ENCODE results near the gene WDR6.
A peak's percentile ranks its signal among the peaks of the same experiment; 100 is the strongest.

The WDR6 gene, protein sequence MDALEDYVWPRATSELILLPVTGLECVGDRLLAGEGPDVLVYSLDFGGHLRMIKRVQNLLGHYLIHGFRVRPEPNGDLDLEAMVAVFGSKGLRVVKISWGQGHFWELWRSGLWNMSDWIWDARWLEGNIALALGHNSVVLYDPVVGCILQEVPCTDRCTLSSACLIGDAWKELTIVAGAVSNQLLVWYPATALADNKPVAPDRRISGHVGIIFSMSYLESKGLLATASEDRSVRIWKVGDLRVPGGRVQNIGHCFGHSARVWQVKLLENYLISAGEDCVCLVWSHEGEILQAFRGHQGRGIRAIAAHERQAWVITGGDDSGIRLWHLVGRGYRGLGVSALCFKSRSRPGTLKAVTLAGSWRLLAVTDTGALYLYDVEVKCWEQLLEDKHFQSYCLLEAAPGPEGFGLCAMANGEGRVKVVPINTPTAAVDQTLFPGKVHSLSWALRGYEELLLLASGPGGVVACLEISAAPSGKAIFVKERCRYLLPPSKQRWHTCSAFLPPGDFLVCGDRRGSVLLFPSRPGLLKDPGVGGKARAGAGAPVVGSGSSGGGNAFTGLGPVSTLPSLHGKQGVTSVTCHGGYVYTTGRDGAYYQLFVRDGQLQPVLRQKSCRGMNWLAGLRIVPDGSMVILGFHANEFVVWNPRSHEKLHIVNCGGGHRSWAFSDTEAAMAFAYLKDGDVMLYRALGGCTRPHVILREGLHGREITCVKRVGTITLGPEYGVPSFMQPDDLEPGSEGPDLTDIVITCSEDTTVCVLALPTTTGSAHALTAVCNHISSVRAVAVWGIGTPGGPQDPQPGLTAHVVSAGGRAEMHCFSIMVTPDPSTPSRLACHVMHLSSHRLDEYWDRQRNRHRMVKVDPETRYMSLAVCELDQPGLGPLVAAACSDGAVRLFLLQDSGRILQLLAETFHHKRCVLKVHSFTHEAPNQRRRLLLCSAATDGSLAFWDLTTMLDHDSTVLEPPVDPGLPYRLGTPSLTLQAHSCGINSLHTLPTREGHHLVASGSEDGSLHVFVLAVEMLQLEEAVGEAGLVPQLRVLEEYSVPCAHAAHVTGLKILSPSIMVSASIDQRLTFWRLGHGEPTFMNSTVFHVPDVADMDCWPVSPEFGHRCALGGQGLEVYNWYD

DNA sequence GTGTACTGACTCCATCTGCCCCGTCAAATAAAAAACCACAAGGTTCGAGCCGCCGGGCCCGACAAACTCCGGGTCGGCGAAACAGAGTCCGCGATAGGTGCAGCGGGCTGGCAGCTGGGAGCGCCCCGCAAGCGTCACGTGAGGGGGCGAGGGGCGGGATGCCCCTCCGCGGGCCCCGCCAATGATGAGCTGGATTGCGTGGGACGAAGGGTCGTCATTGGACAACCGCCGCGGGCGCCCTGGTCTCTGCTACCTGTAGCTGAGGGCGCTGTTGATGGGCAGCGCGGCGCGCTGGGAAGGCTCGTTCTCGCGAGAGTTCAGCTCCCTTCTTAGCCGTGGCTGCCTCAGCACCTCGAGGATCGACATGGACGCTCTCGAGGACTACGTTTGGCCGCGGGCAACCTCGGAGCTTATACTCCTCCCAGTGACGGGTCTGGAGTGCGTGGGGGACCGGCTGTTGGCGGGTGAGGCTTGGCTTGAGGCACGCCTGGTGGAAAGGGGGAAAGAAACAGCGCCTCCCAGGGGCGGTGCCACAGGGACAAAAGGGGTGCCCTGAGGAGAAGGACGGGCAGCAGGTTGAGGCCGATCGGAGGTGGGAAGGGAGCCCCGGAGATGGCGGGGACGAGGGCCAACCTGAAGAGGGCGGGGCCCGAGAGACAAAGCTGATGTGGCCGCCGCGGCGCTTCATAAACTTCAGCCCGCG, at the start of gene WDR6:
Gene WDR6 (plus strand): TSS at position 324 of the 703 bp plus-strand sequence. CDS start 41 bp downstream, at position 365.
- peak; percentile 98 for DNase-seq

GRCh38 chr3:48960841-48961413, 46.3 kb upstream of the WDR6 start:
- no peak for DNase-seq

- no peak for DNase-seq
These were observed 44.9 kb upstream of the WDR6 start for GRCh38 chr3:48962340-48962739.

- DNase-seq = no peak
These were observed 44.3 kb upstream of the WDR6 start for GRCh38 chr3:48962939-48963338.

GRCh38 chr3:48963591-48963990, 43.6 kb upstream of the WDR6 start:
- DNase-seq = no peak

DNA sequence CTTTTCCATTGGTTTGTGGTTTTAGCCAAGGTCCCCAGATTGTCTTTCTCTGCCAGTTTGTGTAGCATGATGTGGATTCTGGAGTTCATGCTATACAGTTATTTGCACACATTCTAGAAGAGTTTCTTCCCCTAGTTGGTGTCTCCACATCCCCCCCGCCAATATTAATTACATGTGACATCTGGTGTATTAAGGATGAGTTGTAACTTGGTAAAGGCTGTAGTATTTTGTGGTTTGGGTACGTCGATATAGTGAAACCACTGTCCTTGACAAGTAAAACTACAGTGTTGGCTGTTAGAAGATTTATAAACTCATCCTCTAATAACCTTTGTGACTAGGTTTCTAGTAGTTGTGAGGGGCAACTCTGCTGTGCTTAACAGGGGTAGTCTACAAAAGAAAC, 40.8 kb upstream of the WDR6 start:
- DNase-seq = no peak

DNA sequence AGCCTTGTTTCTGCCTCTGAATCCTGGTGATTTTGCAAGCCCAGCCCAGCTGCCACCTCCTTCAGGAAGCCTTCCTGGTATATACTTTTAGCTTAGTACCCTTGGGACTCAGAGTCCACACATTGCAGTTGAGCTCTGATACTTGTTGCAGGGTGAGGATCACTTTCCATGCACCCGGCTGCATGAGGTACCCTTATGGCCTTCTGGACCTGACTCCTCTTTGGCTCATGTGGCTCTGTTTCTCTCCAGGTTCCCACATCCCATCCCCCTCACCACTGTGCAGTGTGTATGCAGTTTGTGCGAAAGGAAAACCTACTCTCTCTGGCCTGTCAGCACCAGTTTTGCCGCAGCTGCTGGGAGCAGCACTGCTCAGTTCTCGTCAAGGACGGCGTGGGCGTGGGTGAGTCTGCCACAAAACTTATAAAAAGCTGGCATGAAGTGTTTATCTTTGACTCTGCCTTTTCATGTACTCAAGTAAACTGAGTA, 40.3 kb upstream of the WDR6 start:
- no peak for DNase-seq

DNA sequence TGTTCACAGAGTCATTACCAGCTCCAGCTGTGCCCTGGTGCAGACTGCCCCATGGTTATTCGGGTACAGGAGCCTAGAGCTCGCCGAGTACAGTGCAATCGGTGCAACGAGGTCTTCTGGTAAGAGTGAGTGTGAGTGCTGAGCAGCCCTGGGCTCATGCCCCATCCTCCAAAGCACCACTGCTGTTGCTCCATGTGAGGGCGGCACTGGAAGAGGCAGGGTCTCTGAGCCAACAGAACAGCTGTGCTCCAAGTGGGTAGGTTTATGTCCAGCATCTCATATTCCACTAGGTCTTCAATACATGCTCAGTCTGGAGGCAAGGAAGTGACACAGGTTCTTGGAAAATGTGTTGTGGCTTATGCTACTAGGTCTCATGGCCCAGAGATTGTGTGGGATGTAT, 36.6 kb upstream of the WDR6 start:
- DNase-seq = no peak

DNA sequence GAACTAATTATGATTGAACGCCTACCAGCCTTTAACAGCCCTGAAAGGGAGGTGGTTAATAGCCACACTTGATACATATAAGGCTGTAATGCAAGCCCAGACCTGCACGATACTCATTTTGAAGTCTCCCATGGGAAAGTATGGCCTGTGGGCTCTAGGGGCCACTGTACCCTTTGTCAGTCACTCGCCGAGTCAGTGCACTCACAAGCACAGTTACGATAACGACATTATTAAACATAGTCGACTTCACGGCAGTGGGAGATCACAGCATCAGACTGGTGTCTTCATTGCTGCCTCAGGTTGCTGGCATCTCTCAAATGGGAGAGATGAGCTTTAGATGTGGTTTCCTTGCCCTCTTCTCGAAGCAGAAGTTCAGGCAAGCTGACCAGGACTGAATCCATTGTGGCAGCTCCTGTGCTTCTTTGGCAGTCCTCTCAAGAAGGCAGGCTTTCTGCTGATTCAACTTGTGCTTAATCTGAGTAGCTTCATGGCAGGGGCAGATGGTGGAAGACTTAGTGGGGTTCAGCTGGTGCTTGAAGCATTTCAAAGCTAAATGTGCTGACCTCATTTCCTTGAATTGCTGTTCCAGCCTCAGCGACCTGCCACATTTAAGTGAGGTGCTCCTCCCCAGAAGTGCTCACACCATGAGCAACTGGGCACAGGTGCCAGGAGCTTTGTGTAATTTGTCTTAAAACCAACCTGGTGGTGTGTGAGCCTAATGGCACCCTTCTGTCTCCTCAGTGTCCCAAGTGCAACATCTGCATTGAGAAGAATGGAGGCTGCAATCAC, 32.9 kb upstream of the WDR6 start:
- no peak for DNase-seq

DNA sequence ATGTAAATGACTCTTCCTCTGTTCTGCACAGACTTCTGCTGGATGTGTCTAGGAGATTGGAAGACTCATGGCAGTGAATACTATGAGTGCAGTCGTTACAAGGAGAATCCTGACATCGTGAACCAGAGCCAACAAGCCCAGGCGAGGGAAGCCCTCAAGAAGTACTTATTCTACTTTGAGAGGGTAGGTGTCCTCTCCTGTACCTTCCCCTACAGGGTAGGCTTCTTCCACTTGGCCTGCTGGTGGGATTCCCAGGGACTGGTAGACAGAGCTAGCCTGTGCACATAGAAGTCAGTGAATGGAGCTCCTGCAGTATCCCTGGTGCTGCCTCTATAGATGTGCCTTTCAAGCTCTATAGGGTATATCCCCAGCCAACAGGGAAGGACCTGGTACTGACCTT, 27.7 kb upstream of the WDR6 start:
- no peak for DNase-seq

GRCh38 chr3:48980295-48980694, 26.9 kb upstream of the WDR6 start:
- no peak for DNase-seq

DNA sequence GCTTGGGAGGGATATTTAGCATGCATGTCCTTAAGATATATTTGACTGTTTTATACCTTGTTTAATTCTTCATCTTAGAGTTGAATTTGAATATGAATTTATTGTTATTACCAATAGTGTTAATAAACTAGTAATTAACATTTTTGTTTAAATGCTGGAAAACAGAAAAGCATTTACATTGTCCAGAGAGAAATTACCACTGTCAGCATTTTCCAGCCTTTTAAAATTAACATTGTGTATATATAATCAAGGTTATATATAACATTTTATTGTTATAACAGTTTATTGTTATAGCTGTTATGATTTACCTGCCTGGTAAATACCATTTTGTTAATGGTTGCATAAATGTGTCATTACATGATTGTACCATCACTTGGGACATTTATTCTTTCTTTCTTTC, 25.2 kb upstream of the WDR6 start:
- DNase-seq = no peak

GRCh38 chr3:48982686-48983085, 24.5 kb upstream of the WDR6 start:
- DNase-seq = no peak

- DNase-seq = no peak
These were observed 24.1 kb upstream of the WDR6 start for GRCh38 chr3:48983096-48983495.

- no peak for DNase-seq
These were observed 22.5 kb upstream of the WDR6 start for GRCh38 chr3:48984663-48985062.

GRCh38 chr3:48985831-48986376, 21.3 kb upstream of the WDR6 start:
- no peak for DNase-seq

DNA sequence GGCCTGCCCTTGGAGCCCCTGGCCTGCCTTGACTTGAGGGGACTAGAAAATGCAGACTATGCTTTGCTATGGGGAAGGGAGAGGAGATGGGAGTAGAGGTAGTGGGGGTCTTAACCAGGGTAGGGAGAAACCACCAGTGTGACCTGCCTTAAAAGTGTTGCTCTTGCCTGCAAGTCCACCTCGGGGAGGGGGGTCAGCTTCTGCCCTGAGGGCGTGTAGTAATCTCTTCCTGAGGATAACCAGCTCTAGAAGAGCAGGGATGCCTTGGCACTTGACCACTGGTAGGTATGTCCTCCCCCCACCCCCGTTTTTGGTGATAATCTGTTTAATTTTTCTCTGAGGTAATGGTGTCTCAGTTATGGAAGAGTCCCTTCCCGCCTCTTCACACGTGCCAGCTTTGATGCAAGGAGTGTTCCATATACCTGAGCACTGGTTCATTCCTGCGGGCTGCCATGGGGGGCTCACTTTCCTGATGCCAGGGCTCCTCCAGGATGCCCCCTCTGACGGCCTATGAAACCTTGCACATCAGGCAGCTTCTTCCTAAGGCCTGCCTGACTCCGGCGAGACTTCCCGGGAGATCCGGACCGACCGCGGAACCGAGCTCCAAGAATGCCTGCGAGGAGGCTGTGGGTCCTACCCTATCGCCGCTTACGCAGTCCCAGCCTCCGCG, 17.9 kb upstream of the WDR6 start:
- DNase-seq = no peak

GRCh38 chr3:48989796-48990635, 17.2 kb upstream of the WDR6 start, which contains the start of gene P4HTM:
Gene P4HTM, plus strand, starts transcription at chr3:48990241. Its CDS starts 16 bp downstream, at chr3:48990257.
- DNase-seq = peak; percentile 73

Measured in CD4-positive, alpha-beta T cell treated with Interleukin-12 subunit alpha and Interleukin-12 subunit beta, for 1 hour (primary cell).